Stomach (tissue), 4 donors: ENCODE data around the gene XAB2.

ENCODE experiments used
- CTCF ChIP-seq, 7 experiments: fragments of 450-650 bp in 4 of 7; fragments of 200-600 bp in 3 of 7; sonication (generic) in 3 of 7; IDR thresholded peaks; one replicate each; pipeline ENCODE4 v1.5.1; 2016 to 2019; ENCODE audit warnings: antibody characterized with exemption in 7 of 7, control low read depth in 2 of 7, mild to moderate bottlenecking in 1 of 7
- POLR2A ChIP-seq, 4 donors: fragments of 450-650 bp; IDR thresholded peaks; one replicate each; pipeline ENCODE4 v1.6.1; 2016; ENCODE audit warnings: antibody characterized with exemption in 4 of 4, control low read depth in 2 of 4, mild to moderate bottlenecking in 1 of 4, moderate library complexity in 1 of 4

GRCh38 chr19:7618348-7618747 lies 11.0 kb downstream of the XAB2 start:
- TF ChIP-seq CTCF (IDR thresholded peaks at IDR 0.05) (no peak), POLR2A (IDR thresholded peaks at IDR 0.05) (no peak)
